Lung (tissue), 12 donors: ENCODE data around the gene FHOD3. TPM values are rescaled to one million over a fixed set of nuclear protein-coding genes. Genes with fewer than 3 reads are reported as not detected.
A peak's percentile ranks its signal among the peaks of the same experiment; 100 is the strongest.

Source experiments
- ATAC-seq: fragments of 200-7000 bp; cut with Tn5 transposase; one replicate; pipeline ENCODE4 v1.9.1; 2020; ENCODE audit warnings: moderate number of reproducible peaks; ENCODE audit not compliant: insufficient read depth, low FRiP score
- DNase-seq, 3 donors: peaks; one replicate each; pipeline ENCODE4 v3.0.0-alpha.2; 2013 to 2017
- H3K27ac ChIP-seq, 2 donors: one replicate each; pipeline ENCODE4 v1.5.1; 2013; ENCODE audit warnings: mild to moderate bottlenecking in 2 of 2, moderate library complexity in 2 of 2, control low read depth in 1 of 2, inconsistent platforms in 1 of 2, low read depth in 1 of 2, low read length in 1 of 2
- H3K27me3 ChIP-seq, 3 donors: one replicate each; pipeline ENCODE4 v1.5.1; 2013; ENCODE audit warnings: low read length in 2 of 3; ENCODE audit not compliant: control insufficient read depth in 3 of 3, insufficient read depth in 3 of 3
- H3K36me3 ChIP-seq, 4 donors: one replicate each; pipeline ENCODE4 v1.5.1; 2013; ENCODE audit warnings: low read length in 4 of 4, mild to moderate bottlenecking in 1 of 4, moderate library complexity in 1 of 4; ENCODE audit not compliant: control insufficient read depth in 4 of 4, insufficient read depth in 4 of 4
- H3K4me1 ChIP-seq, 5 donors: one replicate each; pipeline ENCODE4 v1.5.1; 2013; ENCODE audit warnings: low read length in 5 of 5, mild to moderate bottlenecking in 2 of 5, moderate library complexity in 1 of 5; ENCODE audit not compliant: control insufficient read depth in 5 of 5, insufficient read depth in 5 of 5
- H3K4me3 ChIP-seq: one replicate; pipeline ENCODE4 v1.5.1; 2013; ENCODE audit warnings: mild to moderate bottlenecking, control low read depth, moderate library complexity
- H3K9ac ChIP-seq, 2 donors: one replicate each; pipeline ENCODE4 v1.5.1; 2013; ENCODE audit warnings: low read length in 2 of 2, control low read depth in 1 of 2; ENCODE audit not compliant: insufficient read depth in 1 of 2
- H3K9me3 ChIP-seq, 4 donors: one replicate each; pipeline ENCODE4 v1.5.1; 2013; ENCODE audit warnings: low read length in 3 of 4, mild to moderate bottlenecking in 1 of 4, moderate library complexity in 1 of 4; ENCODE audit not compliant: control insufficient read depth in 4 of 4, insufficient read depth in 3 of 4
- CTCF ChIP-seq: IDR thresholded peaks from 2 replicates; pipeline ENCODE4 v1.5.1; 2012; ENCODE audit warnings: mild to moderate bottlenecking; ENCODE audit errors: control extremely low read depth, extremely low read depth
- WGBS, 2 donors: extraction: QIAGEN DNeasy Blood & Tissue Kit; methylation state at CpG; one replicate each; pipeline ENCODE4 v1.1.7; 2013; 5-methylcytosine and 5-hydroxymethylcytosine counted together
- polyA plus RNA-seq, 2 donors: library from polyadenylated mRNA; stranded (reverse); fragments of 200-250 nt; gene quantifications; one replicate each; pipeline ENCODE4 v1.2.1, GENCODE V29; 2013
- total RNA-seq, 2 donors: library from RNA; depleted of rRNA in 1 of 2; stranded (reverse); fragments of >200 nt in 1 of 2; gene quantifications; one replicate each; pipeline ENCODE4 v1.2.1, GENCODE V29; 2014 to 2021
- donor health status: control.
- donor health status: control.
- donor health status: Bipolar disorder and iron deficiency.
- donor health status: healthy.
- donor health status: DM: yes; HTN: yes; CAD: no.

FHOD3 gene
- total and polyA plus RNA-seq, 4 donors = 1.0 to 7.4 (median 2.9) TPM

- TF ChIP-seq CTCF = no peak
- ATAC-seq (no peak), DNase-seq (no peak)
- H3K4me3 ChIP-seq = no peak overlapping the region
- peaks cover 0 to 3% (median 1%) of the 10 kb centered on the region in 4 donors for H3K9me3 ChIP-seq
- peak overlapping the region in 1 of 2 donors; percentile 82 for H3K27ac ChIP-seq
- H3K36me3 ChIP-seq = no peaks in the 10 kb centered on the region
- H3K9ac ChIP-seq = no peak overlapping the region
- peaks cover 0 to 4% (median 0%) of the 10 kb centered on the region in 3 donors for H3K27me3 ChIP-seq
- 86 to 89% methylated on average over 7 of the region's 7 CpGs for WGBS, 2 donors
- peaks cover 0 to 15% (median 0%) of the 10 kb centered on the region in 5 donors for H3K4me1 ChIP-seq
These were observed 68.6 kb downstream of the FHOD3 start for GRCh38 chr18:36365836-36366775.

- Histone ChIP-seq H3K36me3 (no peaks in the 10 kb centered on the region), H3K4me1 (peaks cover 0 to 15% (median 0%) of the 10 kb centered on the region in 5 donors), H3K4me3 (no peak overlapping the region), H3K9ac (no peak overlapping the region), H3K9me3 (peaks cover 0 to 3% (median 1%) of the 10 kb centered on the region in 4 donors), H3K27ac (peak overlapping the region in 1 of 2 donors; percentile 82), H3K27me3 (peaks cover 0 to 4% (median 0%) of the 10 kb centered on the region in 3 donors)
- DNase-seq (no peak), ATAC-seq (no peak)
- no peak for TF ChIP-seq CTCF
- 70 to 79% methylated on average over 8 of the region's 8 CpGs for WGBS, 2 donors
These were observed 69.7 kb downstream of the FHOD3 start for GRCh38 chr18:36366994-36367839.

- ATAC-seq (no peak), DNase-seq (no peak)
- Histone ChIP-seq H3K27ac (peak overlapping the region in 1 of 2 donors; percentile 34), H3K4me1 (peaks cover 0 to 15% (median 0%) of the 10 kb centered on the region in 5 donors), H3K4me3 (no peak overlapping the region), H3K27me3 (peaks cover 0 to 4% (median 0%) of the 10 kb centered on the region in 3 donors), H3K9me3 (no peaks in the 10 kb centered on the region), H3K36me3 (no peaks in the 10 kb centered on the region), H3K9ac (no peak overlapping the region)
- no peak for TF ChIP-seq CTCF
- WGBS, 2 donors = 80 to 82% methylated on average over 3 of the region's 3 CpGs
These were observed 71.4 kb downstream of the FHOD3 start for GRCh38 chr18:36368889-36369288.
